ENCODE results near the gene REM2. TPM values are rescaled to one million over a fixed set of nuclear protein-coding genes. Genes with fewer than 3 reads are reported as not detected.

The REM2 gene
- total RNA-seq, 1 donor from 2014 or later, result 0.79 TPM

- no peak for DNase-seq (ENCODE audit: low read depth)
- H3K27ac Mint-ChIP-seq (ENCODE audit: unreplicated experiment), result peak overlapping the region; percentile 98
- peak overlapping the region; percentile 100 for H3K4me3 Mint-ChIP-seq (ENCODE audit: unreplicated experiment)
Observed at GRCh38 chr14:22839159-22839779, 43.8 kb upstream of the REM2 start.

GRCh38 chr14:22841311-22841710 lies 41.7 kb upstream of the REM2 start:
- H3K9me3 Mint-ChIP-seq (ENCODE audit: unreplicated experiment), result peaks cover 4% of the 10 kb centered on the region
- H3K4me1 ChIP-seq (ENCODE audit: insufficient read depth, low read length), result peaks cover 23% of the 10 kb centered on the region
- H3K9me3 ChIP-seq (ENCODE audit: insufficient read depth, low read depth, low read length), result no peaks in the 10 kb centered on the region
- FAIRE-seq (no peak), DNase-seq (ENCODE audit: low read depth) (no peak)
- peak overlapping the region; percentile 47 for H3K27ac Mint-ChIP-seq (ENCODE audit: unreplicated experiment)
- H3K4me2 ChIP-seq (ENCODE audit: low read length), result peak overlapping the region; percentile 13
- H3K79me2 ChIP-seq (ENCODE audit: insufficient read depth, low read length), result peaks cover 97% of the 10 kb centered on the region
- no peaks in the 10 kb centered on the region for H3K27me3 ChIP-seq (ENCODE audit: insufficient read depth, low read length)
- peaks cover 53% of the 10 kb centered on the region for H3K36me3 ChIP-seq (ENCODE audit: insufficient read depth, low read length)
- peaks cover 67% of the 10 kb centered on the region for H4K20me1 ChIP-seq (ENCODE audit: insufficient read depth, low read length)
- H2AFZ ChIP-seq (ENCODE audit: low read depth, low read length), result no peak overlapping the region
- no peak overlapping the region for H3K4me3 Mint-ChIP-seq (ENCODE audit: unreplicated experiment)
- H3K4me3 ChIP-seq (ENCODE audit: insufficient read depth, low read depth, low read length), result no peak overlapping the region
- H3K36me3 Mint-ChIP-seq (ENCODE audit: low read depth, unreplicated experiment), result peaks cover 30% of the 10 kb centered on the region
- H3K4me1 Mint-ChIP-seq (ENCODE audit: low read depth, unreplicated experiment), result peaks cover 23% of the 10 kb centered on the region
- H3K27ac ChIP-seq (ENCODE audit: low read depth, low read length), result no peak overlapping the region
- TF ChIP-seq, protein P1, sequence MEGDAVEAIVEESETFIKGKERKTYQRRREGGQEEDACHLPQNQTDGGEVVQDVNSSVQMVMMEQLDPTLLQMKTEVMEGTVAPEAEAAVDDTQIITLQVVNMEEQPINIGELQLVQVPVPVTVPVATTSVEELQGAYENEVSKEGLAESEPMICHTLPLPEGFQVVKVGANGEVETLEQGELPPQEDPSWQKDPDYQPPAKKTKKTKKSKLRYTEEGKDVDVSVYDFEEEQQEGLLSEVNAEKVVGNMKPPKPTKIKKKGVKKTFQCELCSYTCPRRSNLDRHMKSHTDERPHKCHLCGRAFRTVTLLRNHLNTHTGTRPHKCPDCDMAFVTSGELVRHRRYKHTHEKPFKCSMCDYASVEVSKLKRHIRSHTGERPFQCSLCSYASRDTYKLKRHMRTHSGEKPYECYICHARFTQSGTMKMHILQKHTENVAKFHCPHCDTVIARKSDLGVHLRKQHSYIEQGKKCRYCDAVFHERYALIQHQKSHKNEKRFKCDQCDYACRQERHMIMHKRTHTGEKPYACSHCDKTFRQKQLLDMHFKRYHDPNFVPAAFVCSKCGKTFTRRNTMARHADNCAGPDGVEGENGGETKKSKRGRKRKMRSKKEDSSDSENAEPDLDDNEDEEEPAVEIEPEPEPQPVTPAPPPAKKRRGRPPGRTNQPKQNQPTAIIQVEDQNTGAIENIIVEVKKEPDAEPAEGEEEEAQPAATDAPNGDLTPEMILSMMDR (IDR thresholded peaks at IDR 0.05; ENCODE audit: insufficient read depth, low read depth, low read length), result no peak
- no peak for TF ChIP-seq EZH2 (IDR thresholded peaks at IDR 0.05; ENCODE audit: insufficient read depth, low read length)
- H3K9ac ChIP-seq (ENCODE audit: low read length), result peak overlapping the region; percentile 41
- no peaks in the 10 kb centered on the region for H3K27me3 Mint-ChIP-seq (ENCODE audit: low read depth, unreplicated experiment)

More at GRCh38 chr14:22839159-22839779, 43.8 kb upstream of the REM2 start:
- peaks cover 30% of the 10 kb centered on the region for H3K36me3 Mint-ChIP-seq (ENCODE audit: low read depth, unreplicated experiment)
- no peaks in the 10 kb centered on the region for H3K27me3 Mint-ChIP-seq (ENCODE audit: low read depth, unreplicated experiment)
- H3K4me2 ChIP-seq (ENCODE audit: low read length), result peak overlapping the region; percentile 90
- TF ChIP-seq, protein P1 (IDR thresholded peaks at IDR 0.05; ENCODE audit: insufficient read depth, low read depth, low read length), result no peak
- no peak for TF ChIP-seq EZH2 (IDR thresholded peaks at IDR 0.05; ENCODE audit: insufficient read depth, low read length)
- peaks cover 29% of the 10 kb centered on the region for H3K4me1 Mint-ChIP-seq (ENCODE audit: low read depth, unreplicated experiment)
- no peak for FAIRE-seq
- H3K9ac ChIP-seq (ENCODE audit: low read length), result peak overlapping the region; percentile 99
- H3K4me1 ChIP-seq (ENCODE audit: insufficient read depth, low read length), result peaks cover 16% of the 10 kb centered on the region
- peaks cover 44% of the 10 kb centered on the region for H3K36me3 ChIP-seq (ENCODE audit: insufficient read depth, low read length)
- H3K79me2 ChIP-seq (ENCODE audit: insufficient read depth, low read length), result peaks cover 83% of the 10 kb centered on the region
- peaks cover 52% of the 10 kb centered on the region for H4K20me1 ChIP-seq (ENCODE audit: insufficient read depth, low read length)
- peak overlapping the region; percentile 93 for H3K4me3 ChIP-seq (ENCODE audit: insufficient read depth, low read depth, low read length)
- H3K9me3 Mint-ChIP-seq (ENCODE audit: unreplicated experiment), result peaks cover 4% of the 10 kb centered on the region
- no peaks in the 10 kb centered on the region for H3K9me3 ChIP-seq (ENCODE audit: insufficient read depth, low read depth, low read length)
- H3K27ac ChIP-seq (ENCODE audit: low read depth, low read length), result peak overlapping the region; percentile 92
- H2AFZ ChIP-seq (ENCODE audit: low read depth, low read length), result no peak overlapping the region
- H3K27me3 ChIP-seq (ENCODE audit: insufficient read depth, low read length), result no peaks in the 10 kb centered on the region

GRCh38 chr14:22841769-22842168 lies 41.3 kb upstream of the REM2 start:
- no peak for FAIRE-seq
- TF ChIP-seq, protein P1 (IDR thresholded peaks at IDR 0.05; ENCODE audit: insufficient read depth, low read depth, low read length), result no peak
- no peak for TF ChIP-seq EZH2 (IDR thresholded peaks at IDR 0.05; ENCODE audit: insufficient read depth, low read length)
- no peak overlapping the region for H3K4me3 ChIP-seq (ENCODE audit: insufficient read depth, low read depth, low read length)

More at GRCh38 chr14:22841769-22842168, 41.3 kb upstream of the REM2 start:
- H3K27me3 ChIP-seq (ENCODE audit: insufficient read depth, low read length), result no peaks in the 10 kb centered on the region
- peaks cover 72% of the 10 kb centered on the region for H4K20me1 ChIP-seq (ENCODE audit: insufficient read depth, low read length)
- peaks cover 4% of the 10 kb centered on the region for H3K9me3 Mint-ChIP-seq (ENCODE audit: unreplicated experiment)
- H3K4me1 Mint-ChIP-seq (ENCODE audit: low read depth, unreplicated experiment), result peaks cover 23% of the 10 kb centered on the region
- H3K4me2 ChIP-seq (ENCODE audit: low read length), result peak overlapping the region; percentile 13
- H3K79me2 ChIP-seq (ENCODE audit: insufficient read depth, low read length), result peaks cover 93% of the 10 kb centered on the region
- H3K9me3 ChIP-seq (ENCODE audit: insufficient read depth, low read depth, low read length), result no peaks in the 10 kb centered on the region
- peak overlapping the region; percentile 57 for H3K4me3 Mint-ChIP-seq (ENCODE audit: unreplicated experiment)
- peaks cover 30% of the 10 kb centered on the region for H3K36me3 Mint-ChIP-seq (ENCODE audit: low read depth, unreplicated experiment)
- H3K9ac ChIP-seq (ENCODE audit: low read length), result peak overlapping the region; percentile 41
- H2AFZ ChIP-seq (ENCODE audit: low read depth, low read length), result no peak overlapping the region
- H3K4me1 ChIP-seq (ENCODE audit: insufficient read depth, low read length), result peaks cover 28% of the 10 kb centered on the region
- H3K27me3 Mint-ChIP-seq (ENCODE audit: low read depth, unreplicated experiment), result no peaks in the 10 kb centered on the region
- peak overlapping the region; percentile 41 for H3K27ac Mint-ChIP-seq (ENCODE audit: unreplicated experiment)
- peaks cover 57% of the 10 kb centered on the region for H3K36me3 ChIP-seq (ENCODE audit: insufficient read depth, low read length)
- H3K27ac ChIP-seq (ENCODE audit: low read depth, low read length), result no peak overlapping the region
- DNase-seq (ENCODE audit: low read depth), result no peak
